Neural cell (in vitro differentiated cells): ENCODE measurements around the gene B3GALT6. TPM values are rescaled to one million over a fixed set of nuclear protein-coding genes. Genes with fewer than 3 reads are reported as not detected.

Experiments used
- H2AFZ ChIP-seq: fragments of 200-600, 300-800 bp; sonication (generic), shearing (Covaris generic); 2 replicates; pipeline ENCODE4 v1.6.0; 2014; ENCODE audit warnings: low read depth, mild to moderate bottlenecking, antibody characterized with exemption, low read length, moderate library complexity
- H3F3A ChIP-seq: fragments of 200-600 bp; shearing (Covaris generic); 2 replicates; pipeline ENCODE4 v1.6.1; 2016; ENCODE audit warnings: mild to moderate bottlenecking, moderate library complexity, mixed read lengths, antibody characterized with exemption, low read length; ENCODE audit not compliant: insufficient read depth, poor library complexity, severe bottlenecking
- H3K27ac ChIP-seq: fragments of 200-600, 300-800 bp; sonication (generic), shearing (Covaris generic); 2 replicates; pipeline ENCODE4 v1.5.1; 2014; ENCODE audit warnings: mild to moderate bottlenecking, low read length, moderate library complexity
- H3K27me3 ChIP-seq: fragments of 300-800, 200-600 bp; sonication (generic), shearing (Covaris generic); 2 replicates; pipeline ENCODE4 v1.6.0; 2014; ENCODE audit warnings: mild to moderate bottlenecking, low read depth, low read length, moderate library complexity; ENCODE audit not compliant: insufficient read depth
- H3K36me3 ChIP-seq: fragments of 300-800, 200-600 bp; sonication (generic), shearing (Covaris generic); 2 replicates; pipeline ENCODE4 v1.5.1; 2014; ENCODE audit warnings: mild to moderate bottlenecking, antibody characterized with exemption, low read length, moderate library complexity; ENCODE audit not compliant: insufficient read depth
- H3K4me2 ChIP-seq: fragments of 300-800, 200-600 bp; sonication (generic), shearing (Covaris generic); 2 replicates; pipeline ENCODE4 v1.6.0; 2014; ENCODE audit warnings: mild to moderate bottlenecking, low read length
- H3K4me3 ChIP-seq: fragments of 300-800, 200-600 bp; sonication (generic), shearing (Covaris generic); 2 replicates; pipeline ENCODE4 v1.5.1; 2014; ENCODE audit warnings: mild to moderate bottlenecking, low read length, moderate library complexity
- H3K79me2 ChIP-seq: fragments of 200-600 bp; shearing (Covaris generic); replicated peaks from 2 replicates; pipeline ENCODE4 v1.6.0; 2014; ENCODE audit warnings: mild to moderate bottlenecking, low read length, moderate library complexity; ENCODE audit not compliant: insufficient read depth
- H3K9ac ChIP-seq: fragments of 300-800, 200-600 bp; sonication (generic), shearing (Covaris generic); 2 replicates; pipeline ENCODE4 v1.6.1; 2016; ENCODE audit warnings: mild to moderate bottlenecking, low read length, mixed read lengths
- H3K9me2 ChIP-seq: fragments of 200-600 bp; shearing (Covaris generic); 2 replicates; pipeline ENCODE4 v1.6.1; 2016; ENCODE audit warnings: mild to moderate bottlenecking, low read length, mixed read lengths; ENCODE audit not compliant: insufficient read depth
- H3K9me3 ChIP-seq: fragments of 200-600, 300-800 bp; sonication (generic), shearing (Covaris generic); 2 replicates; pipeline ENCODE4 v1.6.1; 2016; ENCODE audit warnings: mild to moderate bottlenecking, mixed run types, low read length, moderate library complexity, mixed read lengths
- H4K20me1 ChIP-seq: fragments of 200-600 bp; shearing (Covaris generic); 2 replicates; pipeline ENCODE4 v1.6.1; 2016; ENCODE audit warnings: mild to moderate bottlenecking, mixed run types; ENCODE audit not compliant: insufficient read depth
- EP300 ChIP-seq: fragments of 450-650 bp; conservative IDR thresholded peaks from 2 replicates; pipeline ENCODE4 v1.6.1; 2014; ENCODE audit warnings: antibody characterized with exemption, mild to moderate bottlenecking, moderate library complexity; ENCODE audit not compliant: poor library complexity, severe bottlenecking
- EZH2 ChIP-seq: fragments of 200-600, 300-800 bp; shearing (Covaris generic), sonication (generic); IDR thresholded peaks from 2 replicates; pipeline ENCODE4 v1.6.1; 2014; ENCODE audit warnings: antibody characterized with exemption, low read length, borderline replicate concordance, mild to moderate bottlenecking; ENCODE audit not compliant: insufficient read depth, poor library complexity, severe bottlenecking
- MXI1 ChIP-seq: fragments of 450-650 bp; conservative IDR thresholded peaks from 2 replicates; pipeline ENCODE4 v1.6.1; 2014; ENCODE audit warnings: antibody characterized with exemption, mild to moderate bottlenecking; ENCODE audit not compliant: poor library complexity, severe bottlenecking
- POLR2AphosphoS5 ChIP-seq: IDR thresholded peaks from 2 replicates; pipeline ENCODE4 v1.6.1; 2012
- RAD21 ChIP-seq: fragments of 450-650 bp; conservative IDR thresholded peaks from 2 replicates; pipeline ENCODE4 v1.6.1; 2014; ENCODE audit warnings: antibody characterized with exemption, mild to moderate bottlenecking, moderate library complexity
- SMC3 ChIP-seq: fragments of 450-650 bp; conservative IDR thresholded peaks from 2 replicates; pipeline ENCODE4 v1.6.1; 2014; ENCODE audit warnings: antibody characterized with exemption, mild to moderate bottlenecking, moderate library complexity; ENCODE audit not compliant: poor library complexity
- TAF1 ChIP-seq: IDR thresholded peaks from 2 replicates; pipeline ENCODE4 v1.6.1; 2012; ENCODE audit warnings: low read depth
- polyA plus RNA-seq: library from polyadenylated mRNA; depleted of rRNA; stranded (reverse); fragments of >200 nt; gene quantifications from 2 replicates; pipeline ENCODE4 v1.2.3, GENCODE V29; 2014
- TF ChIP-seq, protein P1 (sequence below): IDR thresholded peaks from 2 replicates; pipeline ENCODE4 v1.6.1; 2012; ENCODE audit warnings: borderline replicate concordance
- TF ChIP-seq, protein P2 (sequence below): fragments of 450-650 bp; IDR thresholded peaks from 2 replicates; pipeline ENCODE4 v1.5.1; 2014; ENCODE audit warnings: antibody characterized with exemption, mild to moderate bottlenecking, moderate library complexity; ENCODE audit not compliant: poor library complexity, severe bottlenecking

Gene B3GALT6
- polyA plus RNA-seq, 1 donor from 2014 or later = 46.5 TPM

DNA sequence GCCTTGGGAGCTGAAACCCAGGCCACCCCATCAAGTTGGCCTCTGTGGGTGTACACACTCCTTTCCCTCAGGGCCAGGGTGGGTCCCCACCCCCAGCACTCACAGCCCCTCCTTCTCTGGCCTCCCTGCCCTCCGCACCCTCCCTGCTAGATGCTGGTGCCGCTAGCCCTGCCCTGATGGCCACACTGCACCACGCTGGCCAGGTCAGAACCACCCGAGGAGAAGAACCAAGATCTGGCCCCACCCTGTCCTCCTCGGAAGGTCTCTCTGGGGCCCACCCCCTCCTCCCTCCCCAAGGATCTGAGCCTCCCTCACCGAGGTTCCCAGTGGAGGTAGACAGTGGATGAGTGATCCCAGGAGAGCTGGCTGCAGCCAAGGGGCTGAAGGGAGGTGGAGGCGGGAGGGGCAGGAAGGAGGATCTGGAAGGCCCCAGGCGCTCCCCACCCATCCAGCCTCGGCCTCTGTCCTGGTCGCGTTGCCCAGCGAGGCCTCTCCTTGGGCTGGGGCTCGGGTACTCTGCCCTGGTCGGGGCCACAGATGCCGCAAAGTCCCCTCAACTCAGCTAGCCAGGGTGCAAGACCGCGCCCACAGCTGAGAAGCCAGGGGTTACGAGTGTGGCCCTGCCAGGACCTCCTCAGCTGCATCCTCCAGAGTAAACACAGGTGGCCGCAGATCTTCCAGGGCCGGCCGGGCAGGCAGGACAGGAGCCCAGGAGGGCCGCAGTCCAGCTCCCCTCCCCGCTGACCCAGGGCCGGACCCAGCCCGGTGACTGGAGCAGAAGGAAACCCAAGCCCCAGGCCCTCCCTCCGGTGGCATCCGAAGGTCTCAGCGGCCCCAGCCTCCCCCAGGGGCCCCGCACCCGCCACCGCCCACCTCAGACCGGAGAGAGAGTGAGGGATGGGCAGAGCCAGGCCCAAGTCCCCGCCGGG is 5.2 kb downstream of the B3GALT6 start:
- Histone ChIP-seq H3K4me3 (no peak overlapping the region), H3K9me3 (no peaks in the 10 kb centered on the region), H3K27me3 (no peaks in the 10 kb centered on the region), H3K27ac (no peak overlapping the region), H2AFZ (no peak overlapping the region), H3K79me2 (peaks cover 3% of the 10 kb centered on the region), H4K20me1 (no peaks in the 10 kb centered on the region), H3K4me2 (no peak overlapping the region), H3K36me3 (no peaks in the 10 kb centered on the region), H3F3A (no peaks in the 10 kb centered on the region), H3K9me2 (no peaks in the 10 kb centered on the region), H3K9ac (no peak overlapping the region)
- TF ChIP-seq SMC3 = no peak
- TF ChIP-seq MXI1 = no peak
- TF ChIP-seq, protein P1, sequence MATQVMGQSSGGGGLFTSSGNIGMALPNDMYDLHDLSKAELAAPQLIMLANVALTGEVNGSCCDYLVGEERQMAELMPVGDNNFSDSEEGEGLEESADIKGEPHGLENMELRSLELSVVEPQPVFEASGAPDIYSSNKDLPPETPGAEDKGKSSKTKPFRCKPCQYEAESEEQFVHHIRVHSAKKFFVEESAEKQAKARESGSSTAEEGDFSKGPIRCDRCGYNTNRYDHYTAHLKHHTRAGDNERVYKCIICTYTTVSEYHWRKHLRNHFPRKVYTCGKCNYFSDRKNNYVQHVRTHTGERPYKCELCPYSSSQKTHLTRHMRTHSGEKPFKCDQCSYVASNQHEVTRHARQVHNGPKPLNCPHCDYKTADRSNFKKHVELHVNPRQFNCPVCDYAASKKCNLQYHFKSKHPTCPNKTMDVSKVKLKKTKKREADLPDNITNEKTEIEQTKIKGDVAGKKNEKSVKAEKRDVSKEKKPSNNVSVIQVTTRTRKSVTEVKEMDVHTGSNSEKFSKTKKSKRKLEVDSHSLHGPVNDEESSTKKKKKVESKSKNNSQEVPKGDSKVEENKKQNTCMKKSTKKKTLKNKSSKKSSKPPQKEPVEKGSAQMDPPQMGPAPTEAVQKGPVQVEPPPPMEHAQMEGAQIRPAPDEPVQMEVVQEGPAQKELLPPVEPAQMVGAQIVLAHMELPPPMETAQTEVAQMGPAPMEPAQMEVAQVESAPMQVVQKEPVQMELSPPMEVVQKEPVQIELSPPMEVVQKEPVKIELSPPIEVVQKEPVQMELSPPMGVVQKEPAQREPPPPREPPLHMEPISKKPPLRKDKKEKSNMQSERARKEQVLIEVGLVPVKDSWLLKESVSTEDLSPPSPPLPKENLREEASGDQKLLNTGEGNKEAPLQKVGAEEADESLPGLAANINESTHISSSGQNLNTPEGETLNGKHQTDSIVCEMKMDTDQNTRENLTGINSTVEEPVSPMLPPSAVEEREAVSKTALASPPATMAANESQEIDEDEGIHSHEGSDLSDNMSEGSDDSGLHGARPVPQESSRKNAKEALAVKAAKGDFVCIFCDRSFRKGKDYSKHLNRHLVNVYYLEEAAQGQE = no peak
- TF ChIP-seq, protein P2, sequence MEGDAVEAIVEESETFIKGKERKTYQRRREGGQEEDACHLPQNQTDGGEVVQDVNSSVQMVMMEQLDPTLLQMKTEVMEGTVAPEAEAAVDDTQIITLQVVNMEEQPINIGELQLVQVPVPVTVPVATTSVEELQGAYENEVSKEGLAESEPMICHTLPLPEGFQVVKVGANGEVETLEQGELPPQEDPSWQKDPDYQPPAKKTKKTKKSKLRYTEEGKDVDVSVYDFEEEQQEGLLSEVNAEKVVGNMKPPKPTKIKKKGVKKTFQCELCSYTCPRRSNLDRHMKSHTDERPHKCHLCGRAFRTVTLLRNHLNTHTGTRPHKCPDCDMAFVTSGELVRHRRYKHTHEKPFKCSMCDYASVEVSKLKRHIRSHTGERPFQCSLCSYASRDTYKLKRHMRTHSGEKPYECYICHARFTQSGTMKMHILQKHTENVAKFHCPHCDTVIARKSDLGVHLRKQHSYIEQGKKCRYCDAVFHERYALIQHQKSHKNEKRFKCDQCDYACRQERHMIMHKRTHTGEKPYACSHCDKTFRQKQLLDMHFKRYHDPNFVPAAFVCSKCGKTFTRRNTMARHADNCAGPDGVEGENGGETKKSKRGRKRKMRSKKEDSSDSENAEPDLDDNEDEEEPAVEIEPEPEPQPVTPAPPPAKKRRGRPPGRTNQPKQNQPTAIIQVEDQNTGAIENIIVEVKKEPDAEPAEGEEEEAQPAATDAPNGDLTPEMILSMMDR = no peak
- TF ChIP-seq RAD21 = no peak
- no peak for TF ChIP-seq POLR2AphosphoS5
- TF ChIP-seq TAF1 = no peak
- no peak for TF ChIP-seq EP300
- TF ChIP-seq EZH2 = no peak

DNA sequence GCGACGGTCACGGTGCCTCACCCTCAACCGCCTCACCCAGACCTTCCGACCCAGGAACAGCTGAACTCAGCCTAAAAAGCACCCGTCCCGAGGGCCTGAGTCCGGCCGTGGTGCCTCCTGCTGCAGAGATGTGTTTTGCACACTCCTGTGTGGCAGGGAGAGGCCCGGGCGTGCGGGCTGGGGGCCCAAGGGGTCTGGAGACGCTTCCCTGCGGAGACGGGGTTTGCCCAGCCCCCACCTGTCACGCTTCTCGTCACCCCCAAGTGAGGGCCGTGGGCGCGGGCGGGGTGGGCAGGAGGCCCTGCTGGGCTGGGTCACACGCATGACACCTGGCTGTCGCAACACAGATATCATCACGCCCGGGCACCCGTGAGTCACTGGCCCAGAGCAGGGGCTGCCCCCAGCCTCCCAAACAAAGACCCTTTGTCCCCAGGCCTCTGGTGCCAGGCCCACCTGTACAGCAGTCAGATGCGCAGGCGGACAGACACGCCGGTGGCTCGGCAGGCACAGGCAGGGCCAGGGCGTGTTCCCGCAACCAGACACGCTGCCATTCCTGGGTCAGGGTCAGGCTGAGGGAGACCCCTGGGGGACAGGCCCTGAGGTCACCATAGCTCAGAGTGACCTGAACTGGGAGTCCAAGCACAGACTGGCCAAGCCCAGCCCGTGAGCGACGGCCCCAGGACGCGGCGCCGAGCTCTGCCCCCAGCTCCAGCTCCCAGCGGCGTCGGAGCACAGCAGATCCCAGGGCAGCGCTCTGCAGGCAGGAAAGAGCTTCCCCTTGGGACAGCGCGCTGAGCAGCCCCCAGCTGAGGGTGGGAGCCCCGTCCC is 6.1 kb downstream of the B3GALT6 start:
- Histone ChIP-seq H3K4me2 (no peak overlapping the region), H2AFZ (no peak overlapping the region), H3K4me3 (no peak overlapping the region), H3K9me2 (no peaks in the 10 kb centered on the region), H3F3A (no peaks in the 10 kb centered on the region), H3K36me3 (no peaks in the 10 kb centered on the region), H3K27ac (no peak overlapping the region), H3K9ac (no peak overlapping the region), H3K27me3 (no peaks in the 10 kb centered on the region), H4K20me1 (no peaks in the 10 kb centered on the region), H3K79me2 (no peaks in the 10 kb centered on the region), H3K9me3 (no peaks in the 10 kb centered on the region)
- TF ChIP-seq SMC3 (no peak), EZH2 (no peak), RAD21 (no peak)
- TF ChIP-seq, protein P1 = no peak
- TF ChIP-seq, protein P2 = no peak
